Body of pancreas (tissue), 4 donors: ENCODE results near the gene CABS1. TPM values are rescaled to one million over a fixed set of nuclear protein-coding genes. Genes with fewer than 3 reads are reported as not detected.

Source experiments
- ATAC-seq: fragments of 150-250 bp; one replicate; pipeline ENCODE4 v1.9.1; 2016
- DNase-seq, 4 donors: peaks; one replicate each; pipeline ENCODE4 v3.0.0-alpha.2; 2019
- H3K27ac ChIP-seq, 4 donors: fragments of 200-600 bp; sonication (generic); 1 replicate in 3 of 4; 2 replicates in 1 of 4; pipeline versions ENCODE4 v1.5.1 to v1.6.1; 2016 to 2019; ENCODE audit warnings: mild to moderate bottlenecking in 1 of 4, mixed read lengths in 1 of 4, moderate library complexity in 1 of 4
- H3K27me3 ChIP-seq, 2 donors: fragments of 200-600 bp; sonication (generic); one replicate each; pipeline ENCODE4 v1.6.0; 2016; ENCODE audit warnings: mild to moderate bottlenecking in 1 of 2
- H3K36me3 ChIP-seq, 2 donors: fragments of 200-600 bp; sonication (generic); replicated peaks in 1 of 2; 2 replicates each; pipeline ENCODE4 v1.5.1; 2016; ENCODE audit warnings: low read depth in 2 of 2; ENCODE audit not compliant: insufficient read depth in 1 of 2
- H3K4me1 ChIP-seq: fragments of 200-600 bp; sonication (generic); one replicate; pipeline ENCODE4 v1.6.0; 2016
- H3K4me3 ChIP-seq, 2 donors: fragments of 200-600 bp; sonication (generic); 1 replicate in 1 of 2; 2 replicates in 1 of 2; pipeline ENCODE4 v1.5.1; 2016 to 2019
- H3K9me3 ChIP-seq, 3 donors: fragments of 200-600 bp; sonication (generic); 1 replicate in 2 of 3; 2 replicates in 1 of 3; pipeline ENCODE4 v1.5.1; 2016
- CTCF ChIP-seq, 7 experiments: fragments of 450-650 bp in 4 of 7; fragments of 200-600 bp in 3 of 7; sonication (generic) in 3 of 7; IDR thresholded peaks; one replicate each; pipeline ENCODE4 v1.5.1; 2016 to 2019; ENCODE audit warnings: antibody characterized with exemption in 7 of 7
- POLR2A ChIP-seq, 3 donors: fragments of 450-650 bp; IDR thresholded peaks; one replicate each; pipeline ENCODE4 v1.6.1; 2016; ENCODE audit warnings: antibody characterized with exemption in 3 of 3, mild to moderate bottlenecking in 2 of 3
- WGBS, 2 donors: methylation state at CpG; one replicate each; pipeline ENCODE4 v1.1.5; 2017; 5-methylcytosine and 5-hydroxymethylcytosine counted together
- intact Hi-C: fragments of 100-400 bp; cut with DNase I; formaldehyde crosslinking; loops from one replicate; pipeline ENCODE4 v1.15.1; 2023
- total RNA-seq, 2 donors: library from RNA; depleted of rRNA; stranded (reverse); fragments of >200 nt; gene quantifications; one replicate each; pipeline ENCODE4 v1.1.0, GENCODE V29; 2016

The CABS1 gene
- total RNA-seq, result not detected

- no peaks in the 10 kb centered on the region for H3K9me3 ChIP-seq
- WGBS, 2 donors, result 73 to 75% methylated on average over 3 of the region's 3 CpGs
- H3K36me3 ChIP-seq, result no peaks in the 10 kb centered on the region
- no peak for ATAC-seq
- no peak for TF ChIP-seq POLR2A (IDR thresholded peaks at IDR 0.05)
- no peak for TF ChIP-seq CTCF (IDR thresholded peaks at IDR 0.05)
- no peak for DNase-seq
- no peak within 1 kb of the TSS for H3K4me3 ChIP-seq
- intact Hi-C loops, result no loop called here
- no peaks in the 10 kb centered on the region for H3K27me3 ChIP-seq
- H3K27ac ChIP-seq, result no peak within 1 kb of the TSS
- H3K4me1 ChIP-seq, result no peaks in the 10 kb centered on the region
Observed at GRCh38 chr4:70334681-70335080, at the start of gene CABS1. TSS of gene CABS1 (plus strand) at chr4:70334981. CDS start at chr4:70335040, 59 bp downstream.

- TF ChIP-seq POLR2A (IDR thresholded peaks at IDR 0.05) (no peak), CTCF (IDR thresholded peaks at IDR 0.05) (no peak)
- WGBS, 2 donors, result 46 to 70% methylated on average over 1 of the region's 1 CpG
- DNase-seq, result no peak
Observed at GRCh38 chr4:70288651-70289050, 46.1 kb upstream of the CABS1 start.

GRCh38 chr4:70291341-70291740 is 43.4 kb upstream of the CABS1 start:
- Histone ChIP-seq H3K27me3 (no peaks in the 10 kb centered on the region), H3K36me3 (no peaks in the 10 kb centered on the region), H3K9me3 (no peaks in the 10 kb centered on the region), H3K4me1 (no peaks in the 10 kb centered on the region), H3K27ac (no peak overlapping the region), H3K4me3 (no peak overlapping the region)
- intact Hi-C loops, result no loop called here
- DNase-seq, result no peak
- TF ChIP-seq CTCF (IDR thresholded peaks at IDR 0.05) (no peak), POLR2A (IDR thresholded peaks at IDR 0.05) (no peak)
- ATAC-seq, result no peak
- WGBS, 2 donors, result 38 to 55% methylated on average over 2 of the region's 2 CpGs

More at GRCh38 chr4:70288651-70289050, 46.1 kb upstream of the CABS1 start:
- no peak for ATAC-seq
- Histone ChIP-seq H3K4me1 (no peaks in the 10 kb centered on the region), H3K9me3 (no peaks in the 10 kb centered on the region), H3K27me3 (no peaks in the 10 kb centered on the region), H3K27ac (no peak overlapping the region), H3K36me3 (no peaks in the 10 kb centered on the region), H3K4me3 (no peak overlapping the region)
- intact Hi-C loops, result no loop called here

DNA sequence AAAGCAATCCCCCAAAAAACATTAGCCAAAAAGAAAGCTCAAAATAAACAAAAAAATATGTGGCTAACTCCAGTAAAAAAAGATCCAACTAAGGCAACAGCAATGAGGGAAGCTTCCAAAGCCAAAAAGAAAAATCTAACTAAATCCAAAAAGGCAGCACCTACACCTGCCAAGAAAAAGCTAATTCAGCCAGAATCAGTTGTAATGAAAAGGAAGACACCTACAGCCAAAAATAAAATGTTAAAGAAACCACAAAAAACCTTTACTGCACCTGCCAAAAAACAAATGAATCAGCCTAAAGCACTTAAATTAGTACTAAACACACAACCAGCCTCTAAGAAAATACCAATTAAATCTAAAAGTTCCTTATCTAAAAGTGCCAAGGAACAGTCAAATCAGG is 37.2 kb upstream of the CABS1 start:
- intact Hi-C loops, result no loop called here
- Histone ChIP-seq H3K4me3 (no peak overlapping the region), H3K27me3 (no peaks in the 10 kb centered on the region), H3K27ac (no peak overlapping the region), H3K9me3 (no peaks in the 10 kb centered on the region), H3K36me3 (no peaks in the 10 kb centered on the region), H3K4me1 (no peaks in the 10 kb centered on the region)
- DNase-seq, result no peak
- no peak for ATAC-seq
- TF ChIP-seq CTCF (IDR thresholded peaks at IDR 0.05), result no peak
- TF ChIP-seq POLR2A (IDR thresholded peaks at IDR 0.05), result no peak

DNA sequence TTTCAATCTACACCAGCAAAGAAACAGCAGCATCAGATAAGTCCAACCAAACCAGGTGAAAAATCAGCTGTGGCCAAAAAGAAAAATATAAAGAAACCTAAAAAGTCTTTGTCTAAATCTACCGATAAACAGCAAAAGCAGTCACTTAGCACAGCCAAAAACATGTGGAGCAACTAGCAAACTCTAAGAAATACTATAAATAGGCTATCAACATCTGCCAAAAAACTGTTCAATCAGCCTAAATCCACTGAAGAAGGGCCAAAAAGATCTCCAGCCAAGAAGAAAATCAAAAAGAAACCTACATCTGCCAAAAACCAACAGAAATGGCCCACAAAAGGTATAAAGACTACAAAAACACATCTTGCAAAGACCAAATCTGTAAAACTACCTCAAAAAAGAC is 36.7 kb upstream of the CABS1 start:
- intact Hi-C loops, result no loop called here
- H3K36me3 ChIP-seq, result no peaks in the 10 kb centered on the region
- ATAC-seq (no peak), DNase-seq (no peak)
- H3K9me3 ChIP-seq, result no peaks in the 10 kb centered on the region
- no peaks in the 10 kb centered on the region for H3K27me3 ChIP-seq
- H3K4me3 ChIP-seq, result no peak overlapping the region
- WGBS, 2 donors, result 44 to 56% methylated on average over 1 of the region's 1 CpG
- TF ChIP-seq POLR2A (IDR thresholded peaks at IDR 0.05) (no peak), CTCF (IDR thresholded peaks at IDR 0.05) (no peak)
- no peak overlapping the region for H3K27ac ChIP-seq
- no peaks in the 10 kb centered on the region for H3K4me1 ChIP-seq
